ENCODE results near the gene CCDC102A.
A peak's percentile ranks its signal among the peaks of the same experiment; 100 is the strongest.

CCDC102A gene

DNA sequence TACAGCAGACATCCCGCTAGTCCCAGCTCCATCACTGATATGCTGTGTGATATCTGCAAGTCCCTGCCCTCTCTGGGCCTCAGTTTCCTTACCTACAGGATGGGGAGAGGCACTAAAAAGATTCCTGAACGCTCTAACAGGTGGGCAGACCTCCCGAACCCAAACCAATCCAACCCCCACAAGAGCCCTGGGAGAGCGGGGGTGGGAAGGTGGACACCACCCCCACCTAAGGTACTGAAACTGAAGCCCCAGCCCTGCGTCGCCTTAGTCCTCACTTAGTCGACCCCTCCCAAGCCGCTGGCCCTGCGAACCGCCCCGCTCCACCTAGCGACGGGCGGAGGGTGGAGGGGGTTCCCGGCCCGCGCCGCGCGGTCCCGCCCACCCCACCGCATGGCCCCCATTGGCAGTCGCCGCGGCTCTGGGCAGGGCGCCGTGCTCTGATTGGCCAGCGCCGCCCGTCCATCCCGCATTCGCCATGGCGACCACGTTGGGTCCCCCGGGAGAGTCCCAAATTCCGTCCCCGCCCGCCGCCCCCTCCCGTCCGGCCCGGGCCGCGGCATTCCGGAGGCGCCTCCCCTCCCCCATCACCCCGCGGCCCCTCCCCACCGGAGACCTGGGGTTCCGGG lies 578 bp downstream of the CCDC102A start:
- DNase-seq (ENCODE audit: low read depth) = peak; percentile 80

DNA sequence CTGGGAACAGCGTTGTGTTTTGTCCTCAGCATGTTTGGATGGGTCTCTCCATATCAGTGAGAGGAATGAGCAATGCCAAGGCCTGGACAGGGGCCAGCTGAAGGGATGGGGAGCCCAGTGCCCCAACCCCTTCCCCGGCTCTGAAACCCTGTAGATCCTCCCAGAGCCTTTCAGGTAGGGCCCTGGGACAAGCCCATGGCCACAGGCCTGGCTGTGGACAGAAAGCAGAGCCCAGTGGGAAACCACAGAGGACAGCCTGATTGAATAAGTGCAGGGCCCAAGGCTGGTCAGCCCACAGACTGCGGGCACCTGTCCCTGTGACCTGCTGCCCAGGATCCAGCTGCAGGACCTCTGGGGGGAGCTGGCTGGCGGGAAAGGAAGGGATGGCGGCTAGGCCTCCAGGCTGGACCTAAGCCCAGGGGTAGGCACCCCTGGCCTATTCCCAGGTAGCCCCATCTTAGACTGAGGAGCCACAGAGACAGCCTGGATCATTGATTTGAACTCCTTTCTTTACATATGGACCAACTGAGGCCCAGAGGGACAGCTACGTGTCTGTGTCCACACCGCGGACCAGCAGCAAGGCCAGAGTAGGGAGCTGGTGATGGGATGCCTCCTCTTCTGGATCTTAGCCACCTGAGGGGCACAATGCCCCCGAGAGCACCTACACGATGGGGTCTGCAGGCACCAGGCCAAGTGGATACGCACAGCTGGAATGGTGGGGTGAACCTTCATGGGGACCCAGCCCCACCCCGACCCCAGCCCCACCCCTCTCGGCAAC lies 1.3 kb downstream of the CCDC102A start:
- DNase-seq (ENCODE audit: low read depth) = no peak

DNA sequence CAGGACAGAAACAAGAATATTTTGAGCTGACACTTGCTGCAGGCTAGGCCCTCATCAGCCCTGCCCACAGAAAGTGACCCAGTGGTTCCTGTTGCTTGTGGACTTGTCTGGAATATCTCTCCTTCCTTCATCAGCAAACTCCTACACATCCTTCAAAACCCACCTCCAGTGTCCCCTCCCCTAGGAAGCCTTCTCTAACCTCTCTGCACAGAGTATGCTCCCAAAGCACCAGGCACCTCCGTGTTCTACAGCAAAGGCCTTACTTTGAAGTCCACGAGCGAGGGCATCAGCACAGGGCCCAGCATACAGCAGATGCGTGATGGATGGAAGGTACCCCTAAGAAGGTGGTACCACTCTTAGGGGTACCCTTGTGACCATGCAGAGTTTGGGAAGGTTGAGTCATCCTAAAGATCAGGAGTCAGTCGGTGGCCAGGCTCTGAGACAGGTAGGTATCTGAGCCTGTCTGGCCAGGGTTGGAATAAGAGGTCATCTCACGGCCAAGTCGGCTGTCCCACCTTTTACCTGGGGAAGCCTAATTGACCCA lies 2.0 kb downstream of the CCDC102A start:
- no peak for DNase-seq (ENCODE audit: low read depth)

DNA sequence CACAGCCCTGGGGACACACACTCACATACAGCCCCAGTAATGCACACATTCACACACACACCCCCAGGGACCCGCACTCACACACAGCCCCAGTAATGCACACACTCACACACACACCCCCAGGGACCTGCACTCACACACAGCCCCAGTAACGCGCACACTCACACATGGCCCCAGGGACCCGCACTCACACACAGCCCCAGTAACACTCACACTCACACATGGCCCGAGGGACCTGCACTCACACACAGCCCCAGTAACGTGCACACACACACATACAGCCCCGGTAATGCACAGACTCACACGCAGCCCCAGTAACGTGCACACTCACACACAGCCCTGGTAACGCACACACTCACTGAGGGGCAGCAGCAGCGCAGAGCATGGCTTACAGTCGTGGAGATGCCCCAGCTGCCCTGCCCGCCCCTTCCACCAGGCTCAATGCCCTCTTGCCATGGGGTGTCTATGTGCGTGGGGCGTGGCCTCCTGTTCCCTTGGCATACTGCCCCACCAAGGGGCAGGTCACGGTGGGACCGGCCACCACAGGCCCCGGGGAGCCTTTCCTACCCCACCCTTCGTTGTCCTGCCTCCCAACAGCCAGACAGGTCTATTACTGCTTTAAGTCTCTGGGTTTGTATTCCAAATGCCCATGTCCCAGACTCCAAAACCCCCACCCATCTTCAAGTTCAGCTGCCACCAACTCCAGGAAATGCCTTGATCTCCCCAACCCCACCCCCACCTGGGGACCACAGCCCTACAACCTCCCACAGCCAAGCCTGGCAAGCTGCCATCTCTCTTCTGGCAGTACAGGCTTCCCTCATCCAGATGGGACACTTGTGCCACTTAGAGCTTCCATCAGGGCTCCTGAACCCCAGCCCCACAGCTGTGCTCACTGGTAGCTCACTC lies 2.7 kb downstream of the CCDC102A start:
- DNase-seq (ENCODE audit: low read depth) = no peak

DNA sequence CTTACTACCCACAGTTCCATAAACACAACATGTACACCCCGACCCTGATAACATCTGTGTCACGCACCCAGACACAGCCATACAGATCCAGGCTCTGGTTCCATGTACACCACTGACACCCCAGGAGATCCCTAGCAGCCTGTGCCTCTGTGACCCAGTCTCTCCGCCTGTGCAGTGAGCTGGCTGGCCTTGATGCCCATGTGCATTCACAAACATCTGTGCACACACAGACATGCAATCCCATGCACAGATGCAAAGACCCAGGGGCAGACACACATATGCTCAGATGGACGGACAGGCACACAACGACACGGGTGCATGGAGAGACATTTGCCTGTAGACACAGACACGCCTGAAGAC lies 4.1 kb downstream of the CCDC102A start:
- DNase-seq (ENCODE audit: low read depth) = no peak

DNA sequence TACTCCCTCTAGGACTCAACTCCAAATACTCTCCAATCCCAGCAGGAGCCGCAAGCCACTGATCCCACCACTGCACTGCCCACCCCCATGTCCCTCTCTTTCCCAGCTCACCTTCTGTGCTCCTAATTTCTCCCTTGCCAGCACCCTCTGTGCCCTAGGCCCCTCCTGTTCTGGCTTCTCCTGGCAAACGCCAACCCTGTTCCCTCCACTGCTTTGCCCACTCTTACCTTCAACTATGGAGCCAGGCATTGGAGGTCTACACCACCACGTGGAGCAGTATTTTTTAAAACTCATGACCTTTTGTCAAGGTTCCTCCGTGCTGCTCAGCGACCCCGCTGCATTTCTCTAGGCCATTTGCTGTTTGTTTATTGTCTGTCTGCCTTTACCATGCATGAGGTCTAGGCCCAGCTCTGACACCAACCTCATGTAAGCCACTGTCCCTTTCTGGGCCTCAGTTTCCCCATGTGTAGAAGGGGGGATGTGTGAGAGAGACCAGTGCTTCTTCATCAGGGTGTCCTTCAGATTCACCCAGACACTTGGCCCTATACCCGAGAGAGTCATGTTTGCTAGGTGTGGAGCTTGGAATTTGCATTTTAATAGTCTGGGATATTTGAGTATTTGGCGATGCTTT lies 4.6 kb downstream of the CCDC102A start:
- DNase-seq (ENCODE audit: low read depth) = no peak

DNA sequence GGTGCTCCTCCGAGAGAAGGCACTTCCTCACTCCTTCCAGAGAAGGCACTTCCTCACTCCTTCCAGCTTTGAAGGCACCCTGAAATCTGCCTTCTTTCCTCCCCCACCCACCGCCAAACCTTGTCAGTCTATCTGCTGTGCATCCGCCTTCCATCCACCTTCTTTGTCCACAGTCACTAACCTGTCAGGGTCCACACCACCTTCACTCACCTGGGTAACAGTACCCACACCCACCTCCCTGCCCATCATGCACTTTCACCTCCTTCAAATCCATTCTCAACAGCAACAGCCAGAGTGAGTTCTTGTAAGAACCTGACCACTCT lies 5.2 kb downstream of the CCDC102A start:
- DNase-seq (ENCODE audit: low read depth) = no peak

DNA sequence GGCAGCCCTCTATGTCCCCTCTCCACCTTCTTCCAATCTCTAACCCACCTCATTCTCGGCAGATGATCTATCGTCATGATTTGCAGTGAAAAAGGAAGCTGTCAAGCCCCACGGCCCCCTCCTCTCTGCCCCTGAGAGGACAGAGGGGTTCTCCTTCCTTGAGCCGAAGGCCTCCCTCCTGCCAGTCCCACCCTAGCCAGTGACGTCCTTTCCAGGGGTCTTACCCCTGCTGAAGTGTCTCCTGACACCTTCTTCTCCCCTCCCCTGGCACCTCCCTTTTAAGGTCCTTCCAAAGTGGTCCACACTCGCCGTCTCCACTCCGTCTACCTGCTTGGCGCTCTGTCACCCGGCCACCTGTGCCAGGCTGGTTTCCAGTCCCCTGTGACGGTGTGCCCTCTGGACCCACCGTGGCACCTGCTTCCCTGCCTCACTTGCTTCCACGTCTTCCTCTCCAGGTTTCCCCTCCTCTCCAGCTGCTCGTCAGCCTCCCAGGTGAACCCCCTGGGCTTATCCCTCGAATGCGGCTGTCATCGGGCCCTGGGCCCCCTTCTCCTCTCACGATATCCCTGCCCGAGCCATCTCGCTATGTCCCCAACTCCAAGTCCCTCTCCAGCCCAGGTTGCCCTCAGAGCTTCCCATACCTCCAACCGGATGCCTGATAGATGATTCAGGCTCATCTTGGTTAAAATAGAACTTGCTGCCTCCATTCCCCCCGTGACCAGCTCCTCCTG lies 5.7 kb downstream of the CCDC102A start:
- DNase-seq (ENCODE audit: low read depth) = no peak

DNA sequence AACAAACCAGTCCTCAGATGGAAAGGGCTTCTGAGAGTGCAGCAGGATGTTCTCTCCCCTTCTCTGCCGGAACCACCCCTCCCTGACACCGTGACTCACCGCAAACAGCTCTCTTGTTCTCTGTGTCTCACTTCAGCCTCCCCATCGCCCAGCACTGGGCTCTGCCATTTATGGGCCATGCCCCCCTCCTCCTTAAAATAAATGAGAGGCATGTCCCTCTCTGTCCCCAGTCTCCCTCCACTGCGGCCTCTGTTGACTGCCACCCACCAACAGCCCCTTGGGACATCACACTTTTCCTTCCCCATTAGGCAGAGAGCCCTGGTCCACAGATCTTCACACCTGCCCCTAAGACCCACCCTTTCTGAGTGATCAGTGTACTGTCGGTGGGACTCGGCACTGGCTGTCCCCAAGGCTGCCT lies 6.3 kb downstream of the CCDC102A start:
- no peak for DNase-seq (ENCODE audit: low read depth)

DNA sequence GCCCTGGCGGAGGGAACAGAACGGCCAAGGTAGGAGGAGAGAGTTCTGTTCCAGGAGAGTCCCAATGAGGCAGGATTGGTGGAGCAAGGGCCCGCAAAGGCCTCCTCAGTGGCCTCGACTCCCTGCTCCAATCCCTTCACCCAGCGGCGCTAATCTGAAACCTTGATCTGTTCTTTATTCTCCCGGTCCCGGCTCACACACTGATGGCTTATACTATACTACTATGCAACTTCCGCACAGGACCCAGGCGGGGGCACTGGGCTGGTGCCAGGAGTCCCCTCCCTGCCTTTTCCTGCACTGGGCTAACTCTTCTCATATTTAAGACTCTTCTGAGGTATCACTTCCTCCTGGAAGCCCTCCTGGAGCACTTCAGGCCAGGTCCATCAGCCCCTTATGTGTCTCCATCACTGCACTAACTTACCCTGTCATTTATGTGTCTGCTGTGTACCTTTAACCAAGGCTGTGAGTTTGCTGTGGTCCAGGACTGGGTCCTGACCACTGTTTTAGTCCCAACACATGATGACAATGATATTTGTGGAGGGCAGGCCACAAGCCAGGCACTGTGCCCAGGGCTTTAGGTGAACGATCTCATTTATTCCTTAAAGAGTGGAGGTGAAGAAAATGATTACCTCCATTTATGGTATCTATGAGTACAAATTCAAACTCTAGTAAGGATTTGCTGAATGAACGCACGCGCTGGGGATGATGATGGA lies 6.8 kb downstream of the CCDC102A start:
- no peak for DNase-seq (ENCODE audit: low read depth)

DNA sequence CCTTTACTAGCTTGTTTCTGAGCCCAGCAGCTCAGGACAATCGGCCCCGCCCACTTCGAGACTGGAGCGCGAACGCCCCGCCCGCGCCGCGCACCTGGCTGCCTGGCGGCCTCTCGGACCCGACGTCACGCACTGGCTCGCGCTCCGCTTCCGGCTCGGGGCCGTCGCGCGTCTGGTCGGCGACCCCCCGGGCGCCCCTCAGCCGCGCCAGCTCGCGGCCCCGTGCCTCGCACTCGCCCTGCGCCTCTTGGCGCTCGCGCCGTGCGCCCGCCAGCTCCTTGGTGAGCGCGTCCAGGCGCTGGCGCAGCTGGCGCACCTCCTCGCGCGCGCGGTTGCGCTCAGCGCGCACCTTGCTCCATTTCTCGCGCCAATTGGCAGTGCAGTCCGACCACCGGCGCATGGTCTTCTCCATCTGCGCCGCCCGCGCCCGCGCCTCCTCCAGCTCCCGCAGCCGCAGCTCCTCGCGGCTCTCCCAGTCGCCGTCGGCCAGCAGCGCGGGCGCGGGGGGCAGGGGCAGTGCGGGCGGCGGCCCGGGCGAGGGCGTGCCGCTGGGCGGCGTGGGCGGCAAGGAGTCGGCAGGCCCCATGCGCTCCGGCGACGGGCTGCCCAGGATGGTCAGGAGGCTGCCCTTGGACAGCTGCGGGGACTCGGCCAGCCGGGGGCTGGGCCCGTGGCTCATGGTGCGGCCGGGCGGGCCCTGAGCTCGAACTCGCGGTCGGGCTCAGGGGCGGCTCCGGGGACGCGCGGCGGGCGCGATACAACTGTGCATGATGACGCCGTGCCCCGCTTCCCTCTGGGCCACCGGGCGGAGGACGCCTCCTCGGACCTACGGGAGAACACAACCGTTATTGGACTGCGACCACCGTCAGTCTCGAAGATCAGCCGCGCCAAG lies 7.6 kb downstream of the CCDC102A start:
- DNase-seq (ENCODE audit: low read depth) = no peak

DNA sequence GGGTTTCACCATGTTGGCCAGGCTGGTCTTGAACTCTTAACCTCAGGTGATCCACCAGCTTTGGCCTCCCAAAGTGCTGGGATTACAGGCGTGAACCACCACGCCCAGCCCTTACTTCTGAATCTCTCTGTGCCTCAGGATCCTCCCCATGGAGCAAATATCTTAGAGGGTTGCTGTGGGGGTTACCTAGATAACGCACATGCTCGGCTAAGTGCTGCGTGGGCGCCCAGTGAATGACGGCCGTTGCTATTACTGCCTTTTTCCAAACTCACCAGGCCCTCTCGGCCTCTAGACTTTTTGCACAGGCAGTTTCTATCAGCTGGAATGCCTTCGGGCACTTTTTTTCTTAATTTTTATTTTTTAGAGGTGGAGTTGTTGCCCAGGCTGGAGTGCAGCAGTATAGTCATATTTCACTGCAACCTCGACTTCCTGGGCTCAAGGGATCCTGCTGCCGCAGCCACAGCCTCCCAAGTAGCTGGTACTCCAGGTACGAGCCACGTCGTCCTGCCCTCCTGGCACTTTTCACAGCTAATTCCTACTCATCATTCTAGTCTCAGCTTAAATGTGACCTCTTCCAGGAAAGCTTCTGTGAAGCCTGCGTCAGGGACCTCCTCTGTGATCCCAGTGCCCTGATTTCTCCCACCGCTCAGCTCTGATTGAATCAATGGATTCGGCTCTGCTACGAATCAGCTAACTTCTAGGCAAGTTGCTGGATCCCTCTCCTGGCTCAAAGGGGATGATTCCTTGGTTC lies 8.6 kb downstream of the CCDC102A start:
- no peak for DNase-seq (ENCODE audit: low read depth)

DNA sequence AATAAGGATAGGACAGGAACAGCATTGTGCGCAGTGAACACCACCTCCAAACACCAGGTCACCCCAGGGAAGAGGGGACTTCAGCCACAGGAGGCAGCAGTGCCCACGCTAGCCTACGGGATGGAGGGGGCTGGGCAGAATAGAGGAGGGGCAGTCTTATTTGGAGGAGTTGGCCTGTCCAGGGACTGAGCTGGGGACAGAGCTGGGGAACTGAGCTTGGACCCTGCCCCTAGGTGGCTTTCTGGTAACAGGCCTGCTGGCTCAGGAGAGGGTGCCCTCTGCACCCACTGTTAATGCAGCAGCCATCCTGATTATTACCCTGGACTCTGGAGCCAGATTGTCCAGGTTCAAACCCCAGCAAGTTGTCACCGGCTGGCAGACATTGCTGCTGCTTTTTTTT lies 9.3 kb downstream of the CCDC102A start:
- no peak for DNase-seq (ENCODE audit: low read depth)

DNA sequence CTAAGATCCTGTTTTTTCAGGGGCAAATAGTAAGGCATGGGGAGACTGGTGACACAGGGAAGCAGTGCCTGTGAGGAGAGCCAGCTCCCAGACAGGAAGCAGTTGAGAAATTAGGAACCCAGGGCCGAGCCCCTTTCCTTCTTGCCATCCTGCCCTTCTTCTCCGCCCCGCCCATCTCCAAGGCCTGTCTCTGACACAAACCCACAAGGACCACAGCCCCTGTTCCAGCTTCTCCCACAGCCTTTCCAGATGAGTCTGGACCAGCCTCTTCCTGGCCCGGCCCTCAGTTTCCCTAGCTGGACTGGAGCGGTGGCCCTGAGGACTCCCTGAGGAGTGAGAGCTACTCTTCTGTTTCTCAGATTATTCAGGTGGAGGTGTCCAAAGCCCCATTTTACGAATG lies 9.9 kb downstream of the CCDC102A start:
- no peak for DNase-seq (ENCODE audit: low read depth)

DNA sequence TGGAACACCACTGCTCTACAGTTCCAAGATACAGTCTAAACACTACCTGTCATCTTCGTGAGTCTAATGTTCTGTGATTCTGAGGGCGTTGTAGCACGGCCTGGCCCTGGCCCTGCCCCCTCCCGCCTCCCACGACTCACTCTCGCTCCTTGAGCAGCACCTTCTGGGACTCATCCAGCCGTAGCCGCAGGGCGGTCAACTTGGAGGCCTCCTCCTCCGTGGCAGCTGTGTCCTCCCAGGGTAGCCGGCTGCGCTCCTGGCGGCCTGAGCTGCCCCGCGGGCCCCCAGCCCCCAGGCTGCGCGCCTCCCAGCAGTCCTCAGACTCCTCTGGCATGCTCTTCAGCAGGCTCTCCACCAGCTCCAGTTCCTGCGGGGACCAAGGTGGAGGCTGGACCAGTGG lies 10.6 kb downstream of the CCDC102A start:
- no peak for DNase-seq (ENCODE audit: low read depth)

DNA sequence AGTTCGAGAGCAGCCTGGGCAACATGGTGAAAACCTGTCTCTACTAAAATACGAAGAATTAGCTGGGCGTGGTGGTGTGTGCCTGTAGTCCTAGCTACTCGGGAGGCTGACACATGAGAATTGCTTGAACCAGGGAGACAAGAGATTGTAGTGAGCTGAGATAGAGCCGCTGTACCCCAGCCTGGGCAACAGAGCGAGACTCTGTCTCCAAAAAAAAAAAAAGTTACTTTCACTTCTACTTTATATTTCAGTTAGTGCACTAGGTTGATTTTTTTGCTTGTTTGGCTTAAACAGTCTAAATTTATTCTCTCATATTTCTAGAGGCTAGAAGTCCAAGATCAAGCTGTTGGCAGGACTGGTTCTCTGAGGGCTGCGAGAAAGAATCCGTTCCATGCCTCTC lies 13.4 kb downstream of the CCDC102A start:
- DNase-seq (ENCODE audit: low read depth) = no peak

DNA sequence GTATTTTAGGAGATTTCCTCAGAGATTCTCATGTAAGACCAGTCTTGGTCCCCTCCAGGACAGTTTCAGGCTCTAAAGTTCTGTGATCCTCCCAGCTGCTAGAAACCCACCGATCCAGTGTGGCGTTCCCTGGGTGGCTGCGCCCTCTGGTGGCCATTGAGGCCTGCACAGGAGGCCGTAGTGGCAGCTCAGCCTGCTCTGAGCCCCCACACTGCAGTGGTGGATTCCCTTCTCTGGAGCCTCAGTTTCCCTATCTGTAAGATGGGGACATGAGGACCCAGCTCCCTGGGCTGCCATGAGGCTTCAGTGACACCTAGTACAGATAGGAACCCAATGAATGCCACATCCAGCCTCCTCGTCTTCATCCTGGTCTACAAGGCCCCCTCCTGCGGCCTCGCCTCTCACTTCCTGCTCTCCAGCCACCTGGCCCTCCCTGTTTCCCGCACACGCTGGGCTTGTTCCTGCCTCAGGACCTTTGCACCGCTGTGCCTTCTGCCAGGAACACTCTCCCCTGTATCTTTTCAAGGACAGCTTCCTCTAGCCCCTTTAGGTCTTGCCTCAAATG lies 16.5 kb downstream of the CCDC102A start:
- no peak for DNase-seq (ENCODE audit: low read depth)

DNA sequence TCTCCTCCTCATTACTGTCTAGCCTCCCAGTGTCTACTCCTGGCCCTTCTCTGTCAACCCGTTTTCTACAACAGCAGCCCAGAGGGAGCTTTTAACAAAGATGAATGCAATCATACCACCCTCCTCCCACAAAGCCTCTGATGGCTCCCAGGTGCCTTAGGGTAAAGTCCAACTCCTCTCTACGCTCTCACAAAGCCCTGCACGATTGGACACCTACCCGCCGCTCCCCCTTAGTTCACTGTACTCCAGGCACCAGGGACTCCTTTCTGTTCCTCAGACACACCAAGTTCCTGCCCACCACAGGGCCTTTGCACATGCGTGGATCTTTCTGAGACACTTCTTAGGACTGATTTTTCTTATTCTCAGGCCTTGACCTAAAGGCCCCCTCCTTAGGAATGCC lies 17.4 kb downstream of the CCDC102A start:
- DNase-seq (ENCODE audit: low read depth) = no peak

DNA sequence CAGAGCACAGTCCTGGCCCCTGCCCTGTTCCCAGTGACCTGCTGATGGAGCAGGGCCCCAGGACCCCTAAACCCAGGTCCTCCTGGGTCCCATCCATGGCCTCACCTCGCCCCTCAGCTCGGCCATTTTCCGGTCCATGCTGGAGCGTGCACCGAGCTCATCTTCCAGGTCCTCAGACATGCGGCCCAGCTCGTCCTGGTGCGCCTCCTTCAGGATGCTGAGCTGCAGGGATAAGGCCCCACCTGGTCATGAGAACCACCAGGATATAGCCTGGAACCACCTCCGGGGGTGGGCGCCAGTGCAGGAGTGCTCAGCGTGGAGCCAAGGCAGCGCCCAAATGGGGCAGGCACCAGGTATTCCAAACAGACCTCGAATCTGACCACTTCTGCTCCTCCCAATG lies 17.9 kb downstream of the CCDC102A start:
- DNase-seq (ENCODE audit: low read depth) = no peak
